B cell (primary cell): ENCODE results near the gene PLXNB2. TPM values are rescaled to one million over a fixed set of nuclear protein-coding genes. Genes with fewer than 3 reads are reported as not detected.

Experiments used
- ATAC-seq: fragments of 200-7000 bp; cut with Tn5 transposase; one replicate; pipeline ENCODE4 v1.10.0; 2021; ENCODE audit warnings: low read depth, mild to moderate bottlenecking, moderate number of reproducible peaks, moderate library complexity
- CTCF ChIA-PET: fragments of 350-600 bp; sonication (Branson Sonifier 250); formaldehyde crosslinking; loops from one replicate; lab custom pipeline; 2021; ENCODE audit warnings: antibody characterized with exemption, inconsistent platforms; lab: Charles Lee
- POLR2A ChIA-PET: fragments of 350-600 bp; sonication (Branson Sonifier 250); formaldehyde crosslinking; loops from one replicate; lab custom pipeline; 2021; ENCODE audit warnings: antibody characterized with exemption; lab: Charles Lee
- DNase-seq: peaks from one replicate; pipeline ENCODE4 v3.0.0; 2013
- H2AFZ ChIP-seq: 2 replicates; pipeline ENCODE4 v1.6.1; 2012; ENCODE audit warnings: mild to moderate bottlenecking, low read depth, low read length; ENCODE audit not compliant: insufficient read depth, poor library complexity, severe bottlenecking
- H3K27ac ChIP-seq, 2 donors: 1 replicate in 1 of 2; 2 replicates in 1 of 2; pipeline ENCODE4 v1.5.1; 2012 to 2013; ENCODE audit warnings: low read length in 2 of 2, mild to moderate bottlenecking in 2 of 2, moderate library complexity in 1 of 2
- H3K27me3 ChIP-seq, 4 experiments: fragments of 200-600 bp in 1 of 4; sonication (generic) in 1 of 4; replicated peaks in 1 of 4; 1 replicate in 2 of 4; 2 replicates in 2 of 4; pipeline versions ENCODE4 v1.6.1 to v1.7.0; 2013 to 2016; ENCODE audit warnings: low read length in 3 of 4, mild to moderate bottlenecking in 2 of 4, mixed read lengths in 1 of 4, moderate library complexity in 1 of 4; ENCODE audit not compliant: insufficient read depth in 4 of 4, control insufficient read depth in 3 of 4; ENCODE audit errors: control extremely low read depth in 1 of 4
- H3K36me3 ChIP-seq, 2 experiments: replicated peaks in 1 of 2; 1 replicate in 1 of 2; 2 replicates in 1 of 2; pipeline versions ENCODE4 v1.6.1 to v1.7.1; 2013; ENCODE audit warnings: low read length in 1 of 2; ENCODE audit not compliant: insufficient read depth in 2 of 2, control insufficient read depth in 1 of 2; ENCODE audit errors: control extremely low read depth in 1 of 2, extremely low read depth in 1 of 2
- H3K4me1 ChIP-seq, 2 donors: fragments of 200-600 bp in 1 of 2; sonication (generic) in 1 of 2; 1 replicate in 1 of 2; 2 replicates in 1 of 2; pipeline versions ENCODE4 v1.5.1 to v1.6.1; 2013 to 2017; ENCODE audit warnings: low read length in 2 of 2; ENCODE audit not compliant: control insufficient read depth in 2 of 2, insufficient read depth in 2 of 2
- H3K4me2 ChIP-seq: replicated peaks from 2 replicates; pipeline ENCODE3; 2012; ENCODE audit warnings: mild to moderate bottlenecking, low read depth, low read length; ENCODE audit not compliant: poor library complexity, severe bottlenecking
- H3K4me3 ChIP-seq, 5 experiments: fragments of 200-600 bp in 1 of 5; sonication (generic) in 1 of 5; 1 replicate in 3 of 5; 2 replicates in 2 of 5; pipeline versions ENCODE4 v1.5.1 to v1.7.0; 2011 to 2016; ENCODE audit warnings: low read length in 4 of 5, mild to moderate bottlenecking in 4 of 5, low read depth in 2 of 5, control low read depth in 1 of 5, moderate library complexity in 1 of 5; ENCODE audit not compliant: insufficient read depth in 1 of 5; ENCODE audit errors: control extremely low read depth in 1 of 5, extremely low read depth in 1 of 5
- H3K79me2 ChIP-seq: fragments of 200-600 bp; sonication (generic); one replicate; pipeline ENCODE4 v1.6.0; 2016; ENCODE audit warnings: low read length; ENCODE audit not compliant: control insufficient read depth, insufficient read depth
- H3K9ac ChIP-seq: fragments of 200-600 bp; sonication (generic); 2 replicates; pipeline ENCODE4 v1.6.1; 2017; ENCODE audit warnings: mild to moderate bottlenecking, low read length, moderate library complexity
- H3K9me3 ChIP-seq, 3 donors: one replicate each; pipeline versions ENCODE4 v1.6.1 to v1.7.1; 2013; ENCODE audit warnings: low read length in 2 of 3; ENCODE audit not compliant: control insufficient read depth in 2 of 3, insufficient read depth in 1 of 3; ENCODE audit errors: control extremely low read depth in 1 of 3
- H4K20me1 ChIP-seq: 2 replicates; pipeline ENCODE4 v1.6.0; 2012; ENCODE audit warnings: mild to moderate bottlenecking, low read length; ENCODE audit not compliant: insufficient read depth, control insufficient read depth, poor library complexity, severe bottlenecking
- H3K27ac Mint-ChIP-seq: one replicate; pipeline ENCODE4 v1.8.0; 2021; ENCODE audit warnings: mixed read lengths
- H3K27me3 Mint-ChIP-seq: one replicate; pipeline ENCODE4 v1.8.0; 2021; ENCODE audit warnings: mixed read lengths
- H3K4me1 Mint-ChIP-seq: one replicate; pipeline ENCODE4 v1.8.0; 2021; ENCODE audit warnings: mixed read lengths
- H3K4me3 Mint-ChIP-seq: one replicate; pipeline ENCODE4 v1.8.0; 2021; ENCODE audit warnings: mixed read lengths
- H3K9me3 Mint-ChIP-seq: one replicate; pipeline ENCODE4 v1.8.0; 2022; ENCODE audit warnings: mixed read lengths; ENCODE audit not compliant: insufficient read depth
- EZH2 ChIP-seq: IDR thresholded peaks from 2 replicates; pipeline ENCODE4 v1.6.1; 2012; ENCODE audit warnings: borderline replicate concordance, low read depth, mild to moderate bottlenecking, moderate library complexity, low read length; ENCODE audit not compliant: insufficient read depth, poor library complexity, severe bottlenecking
- WGBS: methylation state at CpG from one replicate; pipeline ENCODE4 v1.1.5; 2013; ENCODE audit warnings: missing lambda C conversion rate; ENCODE audit not compliant: insufficient coverage; 5-methylcytosine and 5-hydroxymethylcytosine counted together
- intact Hi-C: fragments of 100-400 bp; cut with micrococcal nuclease; formaldehyde crosslinking; loops from one replicate; pipeline ENCODE4 v1.10.0; 2022
- polyA plus RNA-seq: library from polyadenylated mRNA; depleted of rRNA; stranded (reverse); fragments of >200 nt; gene quantifications from 2 replicates; pipeline ENCODE4 v1.2.3, GENCODE V29; 2012
- total RNA-seq, 2 donors: library from RNA; stranded (reverse); fragments of 120-200 nt in 1 of 2; gene quantifications; 1 replicate in 1 of 2; 2 replicates in 1 of 2; pipeline versions ENCODE4 v1.2.3 to v1.2.4, GENCODE V29; 2013 to 2022
- TF ChIP-seq, protein P1 (sequence below): fragments of 200-600 bp; IDR thresholded peaks from one replicate; pipeline ENCODE4 v1.8.0; 2022; ENCODE audit warnings: antibody characterized with exemption, mild to moderate bottlenecking

PLXNB2 gene
- total and polyA plus RNA-seq, 2 donors (not counting 1 experiment from before 2014, with no cell fraction given) = 5.2 to 31.4 TPM

DNA sequence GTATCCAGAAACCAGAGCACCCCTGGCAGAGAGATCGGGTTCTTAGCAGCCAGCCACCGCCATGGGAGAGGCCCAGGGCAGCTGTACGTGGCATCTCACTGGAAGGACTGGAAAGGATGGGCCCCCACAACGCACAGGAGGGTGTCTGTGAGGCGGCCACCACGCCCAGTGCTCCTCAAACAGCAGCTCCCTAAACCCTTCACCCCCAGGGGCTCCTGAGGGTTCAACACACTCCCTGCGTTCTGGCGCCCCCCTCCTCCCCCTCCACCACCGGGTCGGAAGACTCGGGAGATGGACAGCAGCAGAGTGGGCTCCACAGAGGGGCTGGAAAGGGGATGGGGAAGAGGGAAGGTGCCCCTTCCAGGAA, 47.0 kb downstream of the PLXNB2 start:
- no peak overlapping the region for H2AFZ ChIP-seq
- no peak for ATAC-seq
- no peaks in the 10 kb centered on the region for H4K20me1 ChIP-seq
- H3K4me3 ChIP-seq = no peak overlapping the region
- peaks cover 17 to 21% of the 10 kb centered on the region in 2 donors for H3K4me1 ChIP-seq
- ChIA-PET POLR2A (no interaction called here), CTCF (interaction anchor here (3.8 kb wide), 1 partner anchor 8 kb away, joined by 22 read pairs; the partner anchor contains the start of gene HDAC10)
- no peaks in the 10 kb centered on the region for H3K9me3 ChIP-seq
- intact Hi-C loops = no loop called here
- Mint-ChIP-seq H3K9me3 (no peaks in the 10 kb centered on the region), H3K4me3 (peak overlapping the region; percentile 45), H3K4me1 (peaks cover 13% of the 10 kb centered on the region), H3K27ac (no peak overlapping the region), H3K27me3 (peaks cover 10% of the 10 kb centered on the region)
- no peaks in the 10 kb centered on the region for H3K79me2 ChIP-seq
- H3K9ac ChIP-seq = no peak overlapping the region
- H3K36me3 ChIP-seq = no peaks in the 10 kb centered on the region
- DNase-seq = no peak
- H3K27me3 ChIP-seq = peaks cover 0 to 31% (median 8%) of the 10 kb centered on the region in 4 experiments
- H3K27ac ChIP-seq = no peak overlapping the region
- peak overlapping the region; percentile 70 for H3K4me2 ChIP-seq
- TF ChIP-seq, protein P1, sequence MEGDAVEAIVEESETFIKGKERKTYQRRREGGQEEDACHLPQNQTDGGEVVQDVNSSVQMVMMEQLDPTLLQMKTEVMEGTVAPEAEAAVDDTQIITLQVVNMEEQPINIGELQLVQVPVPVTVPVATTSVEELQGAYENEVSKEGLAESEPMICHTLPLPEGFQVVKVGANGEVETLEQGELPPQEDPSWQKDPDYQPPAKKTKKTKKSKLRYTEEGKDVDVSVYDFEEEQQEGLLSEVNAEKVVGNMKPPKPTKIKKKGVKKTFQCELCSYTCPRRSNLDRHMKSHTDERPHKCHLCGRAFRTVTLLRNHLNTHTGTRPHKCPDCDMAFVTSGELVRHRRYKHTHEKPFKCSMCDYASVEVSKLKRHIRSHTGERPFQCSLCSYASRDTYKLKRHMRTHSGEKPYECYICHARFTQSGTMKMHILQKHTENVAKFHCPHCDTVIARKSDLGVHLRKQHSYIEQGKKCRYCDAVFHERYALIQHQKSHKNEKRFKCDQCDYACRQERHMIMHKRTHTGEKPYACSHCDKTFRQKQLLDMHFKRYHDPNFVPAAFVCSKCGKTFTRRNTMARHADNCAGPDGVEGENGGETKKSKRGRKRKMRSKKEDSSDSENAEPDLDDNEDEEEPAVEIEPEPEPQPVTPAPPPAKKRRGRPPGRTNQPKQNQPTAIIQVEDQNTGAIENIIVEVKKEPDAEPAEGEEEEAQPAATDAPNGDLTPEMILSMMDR = no peak
- no peak for TF ChIP-seq EZH2
- WGBS = 59% methylated on average over 4 of the region's 11 CpGs

DNA sequence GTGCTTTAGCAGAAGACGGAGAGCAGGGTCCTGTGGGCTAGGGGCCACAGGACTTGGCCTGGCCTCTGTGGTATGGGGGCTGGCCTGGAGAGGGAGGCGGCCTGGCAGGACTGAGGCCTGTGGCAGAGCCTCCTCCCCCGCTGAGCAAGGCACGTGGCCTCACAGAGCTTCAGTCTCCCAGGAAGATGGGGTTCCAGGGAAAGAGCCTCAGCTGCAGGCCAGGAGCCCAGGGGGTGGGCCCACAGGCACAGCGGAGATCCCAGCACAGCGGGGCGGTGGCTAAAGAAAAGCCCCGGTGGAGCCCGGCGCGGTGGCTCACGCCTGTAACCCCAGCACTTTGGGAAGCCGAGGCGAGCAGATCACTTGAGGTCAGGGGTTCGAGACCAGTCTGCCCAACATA, 48.1 kb downstream of the PLXNB2 start:
- DNase-seq (no peak), ATAC-seq (no peak)
- WGBS = 89% methylated on average over 14 of the region's 15 CpGs
- no peaks in the 10 kb centered on the region for H4K20me1 ChIP-seq
- Mint-ChIP-seq H3K27me3 (peaks cover 10% of the 10 kb centered on the region), H3K9me3 (no peaks in the 10 kb centered on the region), H3K4me1 (peaks cover 13% of the 10 kb centered on the region), H3K27ac (no peak overlapping the region), H3K4me3 (peak overlapping the region; percentile 37)
- ChIA-PET POLR2A (no interaction called here), CTCF (no interaction called here)
- H3K27ac ChIP-seq = no peak overlapping the region
- no peak overlapping the region for H2AFZ ChIP-seq
- peaks cover 17 to 21% of the 10 kb centered on the region in 2 donors for H3K4me1 ChIP-seq
- no peaks in the 10 kb centered on the region for H3K36me3 ChIP-seq
- no peak overlapping the region for H3K4me3 ChIP-seq
- TF ChIP-seq EZH2 = no peak
- TF ChIP-seq, protein P1 = no peak
- intact Hi-C loops = no loop called here
- no peaks in the 10 kb centered on the region for H3K9me3 ChIP-seq
- peaks cover 0 to 31% (median 8%) of the 10 kb centered on the region in 4 experiments for H3K27me3 ChIP-seq
- no peaks in the 10 kb centered on the region for H3K79me2 ChIP-seq
- no peak overlapping the region for H3K4me2 ChIP-seq
- no peak overlapping the region for H3K9ac ChIP-seq
